Stomach (tissue), 4 donors: ENCODE data around the gene MCL1.

ENCODE experiments used
- CTCF ChIP-seq, 7 experiments: fragments of 450-650 bp in 4 of 7; fragments of 200-600 bp in 3 of 7; sonication (generic) in 3 of 7; IDR thresholded peaks; one replicate each; pipeline ENCODE4 v1.5.1; 2016 to 2019; ENCODE audit warnings: antibody characterized with exemption in 7 of 7, control low read depth in 2 of 7, mild to moderate bottlenecking in 1 of 7
- POLR2A ChIP-seq, 4 donors: fragments of 450-650 bp; IDR thresholded peaks; one replicate each; pipeline ENCODE4 v1.6.1; 2016; ENCODE audit warnings: antibody characterized with exemption in 4 of 4, control low read depth in 2 of 4, mild to moderate bottlenecking in 1 of 4, moderate library complexity in 1 of 4

GRCh38 chr1:150566589-150567340 lies 12.6 kb downstream of the MCL1 start:
- TF ChIP-seq POLR2A (IDR thresholded peaks at IDR 0.05) (no peak), CTCF (IDR thresholded peaks at IDR 0.05) (no peak)
